Astrocyte (in vitro differentiated cells and primary cell): ENCODE results near the gene FHIT. TPM values are rescaled to one million over a fixed set of nuclear protein-coding genes. Genes with fewer than 3 reads are reported as not detected.

ENCODE experiments used
- DNase-seq: peaks from one replicate; pipeline ENCODE4 v3.0.0-alpha.2; 2010; ENCODE audit warnings: low read depth
- FAIRE-seq: peaks from 2 replicates; lab custom pipeline; 2011; peaks lifted over from hg19 to GRCh38; lab: Jason Lieb, UNC
- H2AFZ ChIP-seq: 2 replicates; pipeline ENCODE4 v1.6.0; 2012; ENCODE audit warnings: low read depth, low read length, inconsistent platforms
- H3K27ac ChIP-seq: 2 replicates; pipeline ENCODE4 v1.5.1; 2011; ENCODE audit warnings: low read depth, low read length, inconsistent platforms
- H3K27me3 ChIP-seq: 2 replicates; pipeline ENCODE4 v1.6.0; 2011; ENCODE audit warnings: low read length, inconsistent platforms; ENCODE audit not compliant: insufficient read depth
- H3K36me3 ChIP-seq: 2 replicates; pipeline ENCODE4 v1.5.1; 2011; ENCODE audit warnings: low read length, inconsistent platforms; ENCODE audit not compliant: insufficient read depth
- H3K4me1 ChIP-seq: 2 replicates; pipeline ENCODE4 v1.5.1; 2011; ENCODE audit warnings: low read length, inconsistent platforms; ENCODE audit not compliant: insufficient read depth
- H3K4me2 ChIP-seq: 2 replicates; pipeline ENCODE4 v1.6.0; 2012; ENCODE audit warnings: low read length, inconsistent platforms
- H3K4me3 ChIP-seq: 2 replicates; pipeline ENCODE4 v1.5.1; 2011; ENCODE audit warnings: low read depth, mild to moderate bottlenecking, low read length, inconsistent platforms; ENCODE audit not compliant: insufficient read depth
- H3K79me2 ChIP-seq: 2 replicates; pipeline ENCODE4 v1.6.0; 2012; ENCODE audit warnings: mild to moderate bottlenecking, low read length, inconsistent platforms; ENCODE audit not compliant: insufficient read depth
- H3K9ac ChIP-seq: 2 replicates; pipeline ENCODE4 v1.6.0; 2012; ENCODE audit warnings: mild to moderate bottlenecking, low read length, inconsistent platforms
- H3K9me3 ChIP-seq: 2 replicates; pipeline ENCODE4 v1.5.1; 2012; ENCODE audit warnings: low read depth, mild to moderate bottlenecking, low read length, inconsistent platforms; ENCODE audit not compliant: insufficient read depth
- H4K20me1 ChIP-seq: 2 replicates; pipeline ENCODE4 v1.6.0; 2012; ENCODE audit warnings: low read length, inconsistent platforms; ENCODE audit not compliant: insufficient read depth
- H3K27ac Mint-ChIP-seq: one replicate; pipeline ENCODE4 v1.8.0; 2021; ENCODE audit warnings: mild to moderate bottlenecking, mixed read lengths; ENCODE audit not compliant: unreplicated experiment
- H3K27me3 Mint-ChIP-seq: one replicate; pipeline ENCODE4 v1.8.0; 2021; ENCODE audit warnings: low read depth, mixed read lengths; ENCODE audit not compliant: unreplicated experiment
- H3K36me3 Mint-ChIP-seq: one replicate; pipeline ENCODE4 v1.8.0; 2021; ENCODE audit warnings: low read depth, mixed read lengths; ENCODE audit not compliant: unreplicated experiment
- H3K4me1 Mint-ChIP-seq: one replicate; pipeline ENCODE4 v1.8.0; 2021; ENCODE audit warnings: low read depth, mixed read lengths; ENCODE audit not compliant: unreplicated experiment
- H3K4me3 Mint-ChIP-seq: one replicate; pipeline ENCODE4 v1.8.0; 2021; ENCODE audit warnings: mild to moderate bottlenecking, moderate library complexity, mixed read lengths; ENCODE audit not compliant: unreplicated experiment
- H3K9me3 Mint-ChIP-seq: one replicate; pipeline ENCODE4 v1.8.0; 2021; ENCODE audit warnings: mild to moderate bottlenecking, mixed read lengths; ENCODE audit not compliant: unreplicated experiment
- CTCF ChIP-seq: IDR thresholded peaks from 2 replicates; pipeline ENCODE4 v1.5.1; 2011; ENCODE audit warnings: low read depth, mild to moderate bottlenecking, inconsistent platforms, low read length, moderate library complexity; ENCODE audit not compliant: insufficient read depth
- EZH2 ChIP-seq: IDR thresholded peaks from 2 replicates; pipeline ENCODE4 v1.6.1; 2012; ENCODE audit warnings: mild to moderate bottlenecking, low read length, inconsistent platforms; ENCODE audit not compliant: insufficient read depth
- total RNA-seq: library from RNA; stranded (reverse); gene quantifications from 2 replicates; pipeline ENCODE4 v1.2.1, GENCODE V29; 2021

FHIT gene
- total RNA-seq, 1 donor from 2014 or later = 6.7 TPM

- TF ChIP-seq CTCF = no peak
- H2AFZ ChIP-seq = no peak overlapping the region
These were observed 485.5 kb downstream of the FHIT start for GRCh38 chr3:60765776-60766175.

GRCh38 chr3:60764870-60765269 lies 486.4 kb downstream of the FHIT start:
- no peak for FAIRE-seq
- no peaks in the 10 kb centered on the region for H3K36me3 ChIP-seq
- Mint-ChIP-seq H3K36me3 (no peaks in the 10 kb centered on the region), H3K9me3 (no peaks in the 10 kb centered on the region), H3K4me1 (no peaks in the 10 kb centered on the region), H3K27me3 (no peaks in the 10 kb centered on the region), H3K27ac (no peak overlapping the region), H3K4me3 (no peak overlapping the region)
- H4K20me1 ChIP-seq = no peaks in the 10 kb centered on the region
- H3K27ac ChIP-seq = no peak overlapping the region
- no peak overlapping the region for H3K4me2 ChIP-seq
- no peak for TF ChIP-seq CTCF
- no peak for TF ChIP-seq EZH2
- no peaks in the 10 kb centered on the region for H3K79me2 ChIP-seq
- H3K4me1 ChIP-seq = no peaks in the 10 kb centered on the region
- no peak overlapping the region for H3K9ac ChIP-seq
- DNase-seq = no peak
- H2AFZ ChIP-seq = no peak overlapping the region
- no peaks in the 10 kb centered on the region for H3K27me3 ChIP-seq
- H3K9me3 ChIP-seq = no peaks in the 10 kb centered on the region
- no peak overlapping the region for H3K4me3 ChIP-seq

More at GRCh38 chr3:60765776-60766175, 485.5 kb downstream of the FHIT start:
- H3K27ac Mint-ChIP-seq = no peak overlapping the region
- no peaks in the 10 kb centered on the region for H3K9me3 Mint-ChIP-seq
- Histone ChIP-seq H3K9me3 (no peaks in the 10 kb centered on the region), H3K27me3 (no peaks in the 10 kb centered on the region), H3K4me2 (no peak overlapping the region), H3K36me3 (no peaks in the 10 kb centered on the region), H4K20me1 (no peaks in the 10 kb centered on the region), H3K79me2 (no peaks in the 10 kb centered on the region), H3K4me3 (no peak overlapping the region), H3K4me1 (no peaks in the 10 kb centered on the region), H3K27ac (no peak overlapping the region), H3K9ac (no peak overlapping the region)
- no peaks in the 10 kb centered on the region for H3K36me3 Mint-ChIP-seq
- no peaks in the 10 kb centered on the region for H3K27me3 Mint-ChIP-seq
- H3K4me1 Mint-ChIP-seq = no peaks in the 10 kb centered on the region
- H3K4me3 Mint-ChIP-seq = no peak overlapping the region
- FAIRE-seq (no peak), DNase-seq (no peak)

- Histone ChIP-seq H3K4me3 (no peak overlapping the region), H3K27me3 (no peaks in the 10 kb centered on the region), H3K9me3 (no peaks in the 10 kb centered on the region), H3K36me3 (no peaks in the 10 kb centered on the region), H3K79me2 (no peaks in the 10 kb centered on the region), H3K9ac (no peak overlapping the region), H4K20me1 (no peaks in the 10 kb centered on the region), H2AFZ (no peak overlapping the region), H3K4me1 (peaks cover 6% of the 10 kb centered on the region), H3K27ac (no peak overlapping the region), H3K4me2 (no peak overlapping the region)
- no peak overlapping the region for H3K4me3 Mint-ChIP-seq
- H3K36me3 Mint-ChIP-seq = no peaks in the 10 kb centered on the region
- H3K9me3 Mint-ChIP-seq = no peaks in the 10 kb centered on the region
- no peak overlapping the region for H3K27ac Mint-ChIP-seq
- TF ChIP-seq EZH2 = no peak
- TF ChIP-seq CTCF = no peak
- FAIRE-seq (no peak), DNase-seq (no peak)
- no peaks in the 10 kb centered on the region for H3K27me3 Mint-ChIP-seq
- H3K4me1 Mint-ChIP-seq = no peaks in the 10 kb centered on the region
These were observed 491.1 kb downstream of the FHIT start for GRCh38 chr3:60760145-60760544.
